ENCODE data around the gene SRL.
"Not testable (repeated sequence)": the region's sequence is repeated elsewhere in the genome, so short reads cannot be mapped to it uniquely, and the experiment has no call there.

SRL gene

GRCh38 chr16:4257646-4258556, 16.0 kb upstream of the SRL start:
- no peak for FAIRE-seq

- peak; percentile 86 for FAIRE-seq
Measured at GRCh38 chr16:4253394-4254150, 11.7 kb upstream of the SRL start.

GRCh38 chr16:4253012-4253393, 11.1 kb upstream of the SRL start:
- not testable (repeated sequence) for FAIRE-seq

GRCh38 chr16:4249530-4250308, 7.8 kb upstream of the SRL start:
- no peak for FAIRE-seq

- FAIRE-seq: no peak
Measured at GRCh38 chr16:4247460-4247784, 5.5 kb upstream of the SRL start.

- no peak for FAIRE-seq
Measured at GRCh38 chr16:4246777-4247459, 5.0 kb upstream of the SRL start.

- no peak for FAIRE-seq
Measured at GRCh38 chr16:4245077-4245791, 3.4 kb upstream of the SRL start.

GRCh38 chr16:4244254-4245076, 2.6 kb upstream of the SRL start:
- FAIRE-seq: no peak

- FAIRE-seq: no peak
Measured at GRCh38 chr16:4241258-4241927, 487 bp downstream of the SRL start.

- FAIRE-seq: no peak
Measured at GRCh38 chr16:4240624-4241023, 1.3 kb downstream of the SRL start.

- no peak for FAIRE-seq
Measured at GRCh38 chr16:4239682-4240175, 2.2 kb downstream of the SRL start.

- FAIRE-seq: no peak
Measured at GRCh38 chr16:4239020-4239419, 2.9 kb downstream of the SRL start.

GRCh38 chr16:4233431-4233830, 8.4 kb downstream of the SRL start:
- no peak for FAIRE-seq

- FAIRE-seq: no peak
Measured at GRCh38 chr16:4232541-4233386, 9.1 kb downstream of the SRL start.

- FAIRE-seq: no peak
Measured at GRCh38 chr16:4231886-4232285, 10.0 kb downstream of the SRL start.

GRCh38 chr16:4231367-4231766, 10.5 kb downstream of the SRL start:
- FAIRE-seq: no peak

GRCh38 chr16:4227040-4227332, 14.9 kb downstream of the SRL start:
- no peak for FAIRE-seq

- FAIRE-seq: no peak
Measured at GRCh38 chr16:4226251-4227039, 15.4 kb downstream of the SRL start.

GRCh38 chr16:4225075-4225474, 16.8 kb downstream of the SRL start:
- no peak for FAIRE-seq

Measured in endometrium (tissue), 2 donors.